ENCODE data around the gene CAPN15.

The CAPN15 gene

GRCh38 chr16:561413-561794 lies 33.9 kb downstream of the CAPN15 start:
- DNase-seq (ENCODE audit: low read depth in 2 of 2) = no peak

- no peak for DNase-seq (ENCODE audit: low read depth in 2 of 2)
Observed at GRCh38 chr16:561957-562938, 34.7 kb downstream of the CAPN15 start.

- no peak for DNase-seq (ENCODE audit: low read depth in 2 of 2)
Observed at GRCh38 chr16:563072-563644, 35.6 kb downstream of the CAPN15 start.

- no peak for DNase-seq (ENCODE audit: low read depth in 2 of 2)
Observed at GRCh38 chr16:564690-565418, 37.3 kb downstream of the CAPN15 start.

GRCh38 chr16:565419-566330 lies 38.2 kb downstream of the CAPN15 start:
- DNase-seq (ENCODE audit: low read depth in 2 of 2) = no peak

- DNase-seq (ENCODE audit: low read depth in 2 of 2) = no peak
Observed at GRCh38 chr16:566475-567372, 39.2 kb downstream of the CAPN15 start, which contains the start of gene NHLRC4. TSS of gene NHLRC4 (plus strand) at chr16:567005. CDS start at chr16:568048, 1,043 bp downstream.

GRCh38 chr16:567373-568256 lies 40.1 kb downstream of the CAPN15 start:
- no peak for DNase-seq (ENCODE audit: low read depth in 2 of 2)

GRCh38 chr16:568401-569258 lies 41.1 kb downstream of the CAPN15 start:
- DNase-seq (ENCODE audit: low read depth in 2 of 2) = no peak

- DNase-seq (ENCODE audit: low read depth in 2 of 2) = peak; percentile 35 to 37
Observed at GRCh38 chr16:569445-570254, 42.1 kb downstream of the CAPN15 start, which contains the start of gene PIGQ. TSS of gene PIGQ (plus strand) at chr16:569968. CDS start at chr16:574075, 4,107 bp downstream.

GRCh38 chr16:572865-573650 lies 45.5 kb downstream of the CAPN15 start:
- no peak for DNase-seq (ENCODE audit: low read depth in 2 of 2)

GRCh38 chr16:574021-574760 lies 46.7 kb downstream of the CAPN15 start:
- DNase-seq (ENCODE audit: low read depth in 2 of 2) = no peak

- DNase-seq (ENCODE audit: low read depth in 2 of 2) = no peak
Observed at GRCh38 chr16:575354-576196, 48.1 kb downstream of the CAPN15 start.

- DNase-seq (ENCODE audit: low read depth in 2 of 2) = no peak
Observed at GRCh38 chr16:576197-576822, 48.8 kb downstream of the CAPN15 start.

- DNase-seq (ENCODE audit: low read depth in 2 of 2) = no peak
Observed at GRCh38 chr16:576823-577201, 49.3 kb downstream of the CAPN15 start.
